Adrenal gland (tissue), 12 donors: ENCODE results near the gene CRTC1. TPM values are rescaled to one million over a fixed set of nuclear protein-coding genes. Genes with fewer than 3 reads are reported as not detected.

Experiments
- DNase-seq, 7 donors: peaks; one replicate each; pipeline ENCODE4 v3.0.0-alpha.2; 2019 to 2020
- H3K27ac ChIP-seq, 5 donors: fragments of 200-600 bp; sonication (generic) in 4 of 5; 1 replicate in 3 of 5; 2 replicates in 2 of 5; pipeline versions ENCODE4 v1.5.1 to v1.8.0; 2016 to 2020; ENCODE audit warnings: mild to moderate bottlenecking in 1 of 5
- H3K27me3 ChIP-seq: fragments of 200-600 bp; 2 replicates; pipeline ENCODE4 v1.8.0; 2021
- H3K36me3 ChIP-seq, 2 donors: fragments of 200-600 bp; replicated peaks in 1 of 2; 1 replicate in 1 of 2; 2 replicates in 1 of 2; pipeline versions ENCODE4 v1.5.1 to v1.8.0; 2018 to 2022
- H3K4me1 ChIP-seq, 2 donors: fragments of 200-600 bp; replicated peaks in 1 of 2; 1 replicate in 1 of 2; 2 replicates in 1 of 2; pipeline versions ENCODE4 v1.5.1 to v1.8.0; 2018 to 2021
- H3K4me3 ChIP-seq, 4 donors: fragments of 200-600 bp; sonication (generic) in 3 of 4; one replicate each; pipeline ENCODE4 v1.5.1; 2016 to 2018
- H3K9me3 ChIP-seq, 3 donors: fragments of 200-600 bp; sonication (generic) in 1 of 3; replicated peaks in 1 of 3; 1 replicate in 2 of 3; 2 replicates in 1 of 3; pipeline versions ENCODE4 v1.5.1 to v1.8.0; 2016 to 2021
- CTCF ChIP-seq, 6 experiments: fragments of 450-650 bp in 4 of 6; fragments of 200-600 bp in 2 of 6; sonication (generic) in 1 of 6; IDR thresholded peaks; 1 replicate in 5 of 6; 2 replicates in 1 of 6; pipeline versions ENCODE4 v1.5.1 to v1.8.0; 2016 to 2021; ENCODE audit warnings: antibody characterized with exemption in 6 of 6, mild to moderate bottlenecking in 2 of 6, moderate library complexity in 1 of 6
- POLR2A ChIP-seq, 2 donors: fragments of 450-650 bp; IDR thresholded peaks; one replicate each; pipeline ENCODE4 v1.6.1; 2017; ENCODE audit warnings: antibody characterized with exemption in 2 of 2, mild to moderate bottlenecking in 2 of 2, moderate library complexity in 1 of 2
- WGBS, 4 donors: extraction: QIAGEN DNeasy Blood & Tissue Kit in 2 of 4; methylation state at CpG; one replicate each; pipeline versions ENCODE4 v1.1.5 to v1.1.7; 2013 to 2017; 5-methylcytosine and 5-hydroxymethylcytosine counted together
- intact Hi-C, 2 donors: fragments of 100-400 bp; cut with DNase I; formaldehyde crosslinking; loops; one replicate each; pipeline versions ENCODE4 v1.14.1 to v1.15.0; 2022 to 2023
- polyA plus RNA-seq, 3 donors: library from polyadenylated mRNA; stranded (reverse); fragments of 200-250 nt in 2 of 3; fragments of 350-450 nt in 1 of 3; fragmentation: Illumina TruSeq in 1 of 3; extraction: RNeasy Lipid Tissue Mini Kit (QIAGEN cat#74804) in 1 of 3; gene quantifications; one replicate each; pipeline ENCODE4 v1.2.3, GENCODE V29; 2013 to 2014
- total RNA-seq, 9 donors: library from RNA; depleted of rRNA in 4 of 9; stranded (reverse); fragments of >200 nt in 4 of 9; fragments of 120-200 nt in 1 of 9; fragmentation: NEBNext Ultra II Directional in 1 of 9; extraction: Animal tissue kit (Norgen Biotek cat#: 25700) in 1 of 9; gene quantifications; one replicate each; pipeline versions ENCODE4 v1.1.0 to v1.2.4, GENCODE V29; 2013 to 2023
- donor health status: healthy with polysubstance abuse.
- donor health status: Bipolar disorder and iron deficiency.
- donor health status: DM: yes; HTN: yes; CAD: no.
- donor health status: DM: no; HTN: no; CAD: no.
- donor health status: DM: no; HTN: no; CAD: no.
- donor health status: DM: yes; HTN: yes; CAD: no.

CRTC1 gene
- total and polyA plus RNA-seq, 12 donors: 3.1 to 38.1 (median 10.3) TPM

DNA sequence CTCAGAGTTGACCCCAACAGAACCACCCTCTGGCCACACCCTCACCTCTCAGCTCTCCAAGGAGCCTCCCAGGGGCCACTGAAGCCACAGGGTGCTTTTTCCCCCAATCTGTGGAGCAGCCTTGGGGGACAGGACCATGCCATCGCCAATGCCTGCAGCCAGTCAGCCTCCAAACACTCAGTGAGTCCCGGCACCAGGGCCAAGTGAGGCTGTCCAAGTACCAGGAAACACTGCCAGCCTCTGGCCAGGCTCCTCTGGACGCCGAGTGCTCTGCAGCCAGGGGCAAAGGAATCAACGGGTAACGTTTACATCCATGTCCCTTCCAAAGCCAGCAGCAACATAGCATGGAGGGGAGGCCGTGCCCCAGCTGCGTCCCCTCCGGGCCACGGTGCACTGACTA, 117.2 kb downstream of the CRTC1 start:
- DNase-seq: no peak
- H3K4me3 ChIP-seq: no peak overlapping the region
- H3K27ac ChIP-seq: no peak overlapping the region
- no peaks in the 10 kb centered on the region for H3K36me3 ChIP-seq
- no peak for TF ChIP-seq CTCF (IDR thresholded peaks at IDR 0.05)
- no peak for TF ChIP-seq POLR2A (IDR thresholded peaks at IDR 0.05)
- no peaks in the 10 kb centered on the region for H3K4me1 ChIP-seq
- H3K9me3 ChIP-seq: no peaks in the 10 kb centered on the region
- intact Hi-C loops: no loop called here
- 72 to 90% (median 75%) methylated on average over 4 to 10 of the region's 10 CpGs; no CpG with 5 or more reads in 1 of the 4 donors for WGBS, 4 donors
- peaks cover 17% of the 10 kb centered on the region for H3K27me3 ChIP-seq

DNA sequence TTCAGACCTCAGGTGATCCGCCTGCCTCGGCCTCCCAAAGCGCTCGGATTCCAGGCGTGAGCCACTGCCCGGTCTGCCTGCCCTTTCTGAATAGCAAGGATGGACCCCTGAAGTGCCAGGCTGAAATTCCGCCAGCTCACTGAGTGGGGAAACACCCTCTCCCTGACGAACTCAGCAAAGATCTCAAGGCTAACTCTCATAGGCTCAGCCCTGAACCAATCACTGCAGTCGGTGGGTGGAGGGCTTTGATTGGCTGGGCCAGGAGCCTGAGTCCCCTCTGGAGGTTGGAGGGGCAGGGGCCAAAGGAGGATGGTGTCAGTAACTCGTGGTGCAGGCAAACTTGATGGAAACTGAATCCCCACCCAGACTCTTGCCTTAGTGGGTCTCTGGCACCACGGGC, 118.9 kb downstream of the CRTC1 start:
- intact Hi-C loops: no loop called here
- WGBS, 4 donors: 60 to 78% (median 71%) methylated on average over 5 to 11 of the region's 11 CpGs
- Histone ChIP-seq H3K27ac (no peak overlapping the region), H3K9me3 (no peaks in the 10 kb centered on the region), H3K4me3 (no peak overlapping the region), H3K27me3 (peaks cover 6% of the 10 kb centered on the region), H3K36me3 (no peaks in the 10 kb centered on the region), H3K4me1 (no peaks in the 10 kb centered on the region)
- no peak for TF ChIP-seq CTCF (IDR thresholded peaks at IDR 0.05)
- no peak for TF ChIP-seq POLR2A (IDR thresholded peaks at IDR 0.05)
- no peak for DNase-seq

DNA sequence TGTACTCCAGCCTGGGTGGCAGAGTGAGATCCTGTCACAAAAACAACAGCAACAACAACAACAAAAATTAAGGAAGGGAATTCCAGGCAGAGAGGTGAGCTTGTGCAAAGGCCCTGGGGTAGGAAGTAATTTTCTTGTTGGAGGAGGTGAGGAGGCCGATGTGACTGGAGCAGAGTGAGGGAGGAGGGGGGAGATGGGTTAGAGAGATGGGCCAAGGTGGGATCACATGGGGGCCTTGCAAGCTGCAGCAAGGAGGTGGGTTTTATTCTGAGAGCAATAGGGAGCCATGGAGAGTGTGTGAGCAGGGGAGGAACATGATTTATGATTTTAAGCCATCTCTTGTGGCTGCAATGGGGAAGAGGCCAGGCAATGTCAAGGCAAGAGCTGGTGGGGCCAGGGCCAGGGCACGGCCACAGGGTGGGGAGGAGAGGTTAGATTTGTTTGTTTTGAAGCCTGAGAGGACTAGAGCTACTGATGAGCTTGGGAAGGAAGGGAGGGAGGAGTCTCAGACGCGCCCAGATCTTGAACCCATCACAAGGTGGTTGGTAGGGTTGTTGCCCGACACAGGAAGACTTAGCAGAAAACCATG, 120.2 kb downstream of the CRTC1 start:
- H3K9me3 ChIP-seq: no peaks in the 10 kb centered on the region
- DNase-seq: no peak
- no peak overlapping the region for H3K4me3 ChIP-seq
- TF ChIP-seq CTCF (IDR thresholded peaks at IDR 0.05): no peak
- no peak for TF ChIP-seq POLR2A (IDR thresholded peaks at IDR 0.05)
- peaks cover 4% of the 10 kb centered on the region for H3K27me3 ChIP-seq
- intact Hi-C loops: no loop called here
- no peaks in the 10 kb centered on the region for H3K36me3 ChIP-seq
- H3K4me1 ChIP-seq: no peaks in the 10 kb centered on the region
- no peak overlapping the region for H3K27ac ChIP-seq
- 87 to 93% (median 90%) methylated on average over 5 of the region's 5 CpGs for WGBS, 4 donors

DNA sequence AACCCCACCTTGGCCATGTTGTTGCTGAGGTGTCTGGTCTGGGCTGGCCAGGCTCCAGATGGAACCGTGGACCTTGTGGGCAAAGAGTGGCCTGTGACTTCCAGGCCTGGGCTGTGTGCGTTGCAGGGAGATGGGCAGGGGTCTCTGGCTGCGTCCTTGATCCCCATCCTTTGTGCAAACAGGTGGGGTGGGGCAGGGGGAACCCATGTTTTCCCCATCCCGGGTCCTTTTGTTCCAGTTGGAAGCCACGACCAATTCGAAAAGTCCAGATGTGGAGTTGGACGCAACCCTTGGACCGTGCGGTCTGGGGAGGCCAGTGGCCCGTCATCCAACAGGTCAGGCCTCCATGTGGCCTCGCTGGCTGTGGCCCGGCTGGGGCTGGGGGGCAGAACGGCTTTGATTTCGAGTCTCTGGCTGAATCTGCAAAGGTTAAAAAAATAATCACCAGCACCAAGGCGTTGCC, 120.7 kb downstream of the CRTC1 start:
- Histone ChIP-seq H3K4me1 (peaks cover 0 to 1% of the 10 kb centered on the region in 2 donors), H3K36me3 (no peaks in the 10 kb centered on the region), H3K27ac (no peak overlapping the region), H3K27me3 (no peaks in the 10 kb centered on the region), H3K9me3 (no peaks in the 10 kb centered on the region), H3K4me3 (no peak overlapping the region)
- intact Hi-C loops: no loop called here
- no peak for TF ChIP-seq CTCF (IDR thresholded peaks at IDR 0.05)
- 82 to 91% (median 89%) methylated on average over 13 to 15 of the region's 15 CpGs for WGBS, 4 donors
- DNase-seq: no peak
